Ramos (cell line): ENCODE results near the gene SRRM3.
"Not testable (repeated sequence)": the region's sequence is repeated elsewhere in the genome, so short reads cannot be mapped to it uniquely, and the experiment has no call there.

Experiments
- in situ Hi-C: fragments of 300-500 bp; cut with MboI; formaldehyde crosslinking; loops from one replicate; pipeline ENCODE4 v1.14.3; 2022; ENCODE audit warnings: low sequenced_read_pairs; ENCODE audit not compliant: unreplicated experiment

SRRM3 gene

DNA sequence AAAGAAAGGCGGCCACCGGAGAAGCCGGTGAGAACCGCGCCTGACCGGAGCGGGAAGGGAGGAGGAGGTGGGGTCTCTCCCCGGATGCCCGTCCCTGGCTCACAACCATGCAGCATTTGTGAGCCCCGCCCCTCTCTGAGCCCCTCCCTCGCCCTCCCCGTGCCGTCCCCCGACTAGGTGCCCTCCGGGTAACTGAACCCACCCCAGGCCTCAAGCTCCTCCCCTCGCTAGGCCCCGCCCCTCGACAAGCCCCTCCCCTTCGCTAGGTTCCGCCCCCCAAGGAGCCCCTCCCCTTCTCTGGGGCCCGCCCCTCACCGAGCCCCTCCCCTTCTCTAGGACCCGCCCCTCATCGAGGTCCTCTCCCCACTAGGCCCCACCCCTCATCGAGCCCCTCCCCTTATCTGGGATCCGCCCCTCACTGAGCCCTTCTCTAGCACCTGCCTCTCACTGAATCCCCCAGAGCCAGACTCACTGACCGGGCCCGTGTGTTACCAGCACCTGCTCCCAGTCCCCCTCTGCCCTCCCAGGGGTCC is 58.5 kb downstream of the SRRM3 start:
- in situ Hi-C loops, result no loop called here

DNA sequence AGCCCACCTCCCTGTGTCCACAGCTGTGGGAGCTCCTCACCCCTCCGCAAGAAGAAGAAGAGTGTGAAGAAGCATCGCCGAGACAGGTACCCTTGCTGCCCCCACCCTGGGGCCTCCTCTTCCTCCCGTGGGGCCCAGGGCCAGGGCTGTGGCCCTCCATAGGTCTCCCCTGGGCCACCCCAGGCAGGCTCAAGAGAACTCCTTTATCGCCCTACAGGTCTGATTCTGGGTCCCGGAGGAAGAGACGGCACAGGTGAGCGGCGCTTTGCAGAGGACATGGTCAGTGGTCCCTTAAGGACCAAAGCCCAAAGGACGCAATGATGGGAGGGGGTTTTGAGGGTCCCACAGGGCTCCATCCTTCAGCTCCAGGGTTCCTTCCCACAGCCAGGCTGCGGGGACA is 59.6 kb downstream of the SRRM3 start:
- in situ Hi-C loops, result no loop called here

DNA sequence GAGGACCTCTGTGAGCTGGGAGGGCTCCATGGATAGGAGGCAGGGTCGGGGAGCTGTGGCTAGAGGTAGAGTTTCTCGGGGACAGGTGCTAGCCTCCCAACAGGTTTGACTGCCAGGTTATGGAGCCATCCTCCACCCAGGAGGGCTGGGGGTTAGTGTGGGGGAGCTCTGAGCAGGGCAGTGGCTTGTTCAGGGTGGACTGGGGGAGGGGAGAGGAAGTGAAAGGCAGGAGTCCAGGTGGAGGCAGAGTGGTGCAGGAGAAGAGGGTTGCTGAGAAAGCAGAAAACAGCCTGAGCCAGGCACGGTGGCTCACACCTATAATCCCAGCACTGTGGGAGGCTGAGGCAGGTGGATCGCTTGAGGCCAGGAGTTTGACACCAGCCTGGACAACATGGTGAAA is 60.2 kb downstream of the SRRM3 start:
- in situ Hi-C loops, result no loop called here

DNA sequence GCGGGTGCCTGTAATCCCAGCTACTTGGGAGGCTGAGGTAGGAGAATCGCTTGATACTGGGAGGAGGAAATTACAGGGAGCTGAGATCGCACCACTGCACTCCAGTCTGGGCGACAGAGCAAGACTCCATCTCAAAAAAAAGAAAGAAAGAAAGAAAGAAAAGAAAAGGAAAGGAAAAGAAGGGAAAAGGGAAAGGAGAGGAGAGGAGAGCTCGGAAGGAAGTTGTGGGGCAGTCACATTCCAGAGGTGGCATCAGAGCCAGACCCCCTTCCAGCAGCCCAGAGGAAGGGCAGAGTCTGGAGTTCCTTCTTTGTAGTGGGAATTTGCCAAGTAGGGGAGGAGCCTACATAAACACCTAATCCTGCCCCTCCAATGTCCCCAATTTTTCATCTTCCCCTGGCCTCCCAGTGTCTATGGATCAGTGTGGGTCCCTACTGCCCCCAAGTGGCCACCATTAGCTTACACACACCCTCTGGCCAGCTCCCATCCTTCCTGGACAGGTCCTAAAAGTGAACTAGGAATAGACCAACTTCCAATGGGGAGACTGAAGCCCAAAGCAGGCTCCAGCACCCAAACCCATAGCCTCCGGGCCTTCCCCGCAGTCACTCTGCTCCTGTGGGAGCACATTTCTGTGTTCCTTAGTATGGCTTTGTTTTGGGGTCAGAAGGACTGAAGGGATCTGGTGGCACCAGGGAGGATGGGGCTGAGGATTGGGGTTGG is 61.1 kb downstream of the SRRM3 start:
- in situ Hi-C loops, result no loop called here

- in situ Hi-C loops, result no loop called here
These were observed 63.6 kb downstream of the SRRM3 start for GRCh38 chr7:76265299-76265698.

DNA sequence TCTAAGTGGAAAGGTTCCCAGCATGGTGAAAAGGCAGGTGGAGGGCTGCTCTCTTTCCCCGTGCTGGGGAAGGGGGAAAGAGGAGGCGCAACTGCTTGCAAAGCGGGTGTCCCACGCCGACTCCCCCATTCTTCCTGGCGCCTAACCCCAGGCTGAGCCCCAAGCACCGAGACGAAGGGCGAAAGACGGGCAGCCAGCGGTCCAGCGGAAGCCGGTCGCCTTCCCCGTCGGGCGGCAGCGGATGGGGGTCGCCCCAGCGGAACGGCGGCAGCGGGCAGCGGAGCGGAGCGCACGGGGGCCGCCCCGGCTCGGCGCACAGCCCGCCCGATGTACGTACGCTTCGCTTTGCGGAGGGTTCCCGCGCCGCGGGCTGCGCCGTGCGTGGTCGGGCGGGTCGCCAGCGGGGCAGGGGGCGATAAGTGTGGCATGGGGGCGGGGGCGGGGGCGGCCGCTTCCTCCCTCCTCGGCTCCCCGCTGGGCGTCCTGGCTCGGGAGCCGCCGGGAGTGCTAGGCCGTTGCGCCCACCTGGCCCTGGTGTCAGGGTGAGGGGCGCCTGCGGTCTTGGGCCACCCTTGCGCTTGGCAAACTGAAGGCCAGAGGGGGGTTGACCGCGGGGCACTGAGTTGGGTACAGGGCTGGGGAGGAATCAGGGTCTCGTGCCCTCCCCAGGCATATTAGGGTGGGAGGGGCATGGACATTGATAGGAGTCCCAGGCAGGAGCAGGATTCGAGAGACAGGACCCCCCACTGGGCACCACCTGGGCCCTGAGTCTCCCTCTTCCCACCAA is 65.6 kb downstream of the SRRM3 start:
- in situ Hi-C loops, result no loop called here

GRCh38 chr7:76267894-76268183 is 66.1 kb downstream of the SRRM3 start:
- in situ Hi-C loops, result no loop called here

- in situ Hi-C loops, result no loop called here
These were observed 66.7 kb downstream of the SRRM3 start for GRCh38 chr7:76268376-76268775.

DNA sequence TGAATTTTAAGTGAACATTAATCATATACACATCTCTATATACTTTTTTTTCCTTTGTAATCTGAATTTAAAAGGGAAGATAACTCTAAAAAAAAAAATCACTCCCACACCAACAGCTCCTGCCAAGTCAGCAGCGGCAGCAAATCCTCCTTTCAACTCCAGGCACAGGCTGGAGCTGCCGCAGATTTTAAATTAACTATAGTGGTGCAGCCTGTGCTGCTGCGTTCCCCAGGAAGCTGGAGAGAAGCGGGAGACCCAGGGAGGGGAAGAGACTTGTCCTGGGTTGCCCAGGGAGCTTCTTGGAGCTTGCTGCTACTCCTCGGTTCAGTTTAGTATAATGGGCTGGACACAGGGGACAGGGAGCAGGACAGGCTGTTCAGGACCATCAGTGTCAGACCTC is 68.2 kb downstream of the SRRM3 start:
- in situ Hi-C loops, result no loop called here

- in situ Hi-C loops, result not testable (repeated sequence)
These were observed 69.7 kb downstream of the SRRM3 start for GRCh38 chr7:76271384-76271783.

DNA sequence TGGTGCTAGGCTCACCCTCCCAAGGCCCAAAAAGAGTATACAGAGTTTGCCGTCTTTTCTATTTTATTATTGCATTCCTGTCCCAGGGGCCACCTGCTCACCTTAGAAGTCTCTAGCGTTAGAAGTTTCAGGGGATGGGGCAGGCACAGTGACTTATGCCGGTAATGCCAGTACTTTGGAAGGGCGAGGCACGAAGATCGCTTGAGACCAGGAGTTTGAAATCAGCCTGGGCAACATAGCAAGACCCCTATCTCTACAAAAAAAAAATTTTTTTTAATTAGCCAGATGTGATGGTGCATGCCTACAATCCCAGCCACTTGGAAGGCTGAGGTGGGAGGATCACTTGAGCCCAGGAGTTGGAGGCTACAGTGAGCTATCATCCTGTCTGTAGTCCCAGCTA is 70.4 kb downstream of the SRRM3 start:
- in situ Hi-C loops, result no loop called here

DNA sequence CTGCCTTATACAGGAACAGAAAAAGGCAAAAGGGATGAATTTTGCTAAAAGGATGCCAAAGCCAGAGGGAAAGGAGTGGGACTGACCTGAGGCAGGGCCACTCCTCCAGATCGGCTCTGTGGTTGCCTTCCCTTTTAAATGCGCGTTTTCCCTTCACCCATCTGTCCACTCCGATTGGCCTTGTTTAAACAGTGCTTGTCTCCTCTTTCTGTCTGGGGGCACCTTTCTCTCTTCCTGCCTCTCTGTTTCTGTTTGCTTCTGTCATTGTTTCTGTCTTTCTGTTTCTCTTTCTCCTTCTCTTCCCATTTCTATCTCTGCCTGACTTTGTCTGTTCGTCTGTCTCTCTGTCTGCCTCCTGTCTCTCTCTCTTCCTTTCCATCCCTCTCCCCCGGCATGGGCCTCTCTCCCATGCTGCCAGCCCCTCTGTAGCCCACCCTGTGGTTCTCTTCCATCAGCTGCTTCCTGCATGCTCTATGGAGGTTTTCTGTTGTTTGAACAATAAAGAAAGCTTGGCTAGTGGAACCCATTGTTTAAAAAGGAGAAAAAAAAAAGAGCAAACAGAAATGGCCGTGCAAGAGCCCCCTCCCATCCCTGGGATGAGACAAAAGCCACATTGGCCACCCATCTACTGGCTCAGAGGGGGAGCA is 71.3 kb downstream of the SRRM3 start:
- in situ Hi-C loops, result no loop called here

DNA sequence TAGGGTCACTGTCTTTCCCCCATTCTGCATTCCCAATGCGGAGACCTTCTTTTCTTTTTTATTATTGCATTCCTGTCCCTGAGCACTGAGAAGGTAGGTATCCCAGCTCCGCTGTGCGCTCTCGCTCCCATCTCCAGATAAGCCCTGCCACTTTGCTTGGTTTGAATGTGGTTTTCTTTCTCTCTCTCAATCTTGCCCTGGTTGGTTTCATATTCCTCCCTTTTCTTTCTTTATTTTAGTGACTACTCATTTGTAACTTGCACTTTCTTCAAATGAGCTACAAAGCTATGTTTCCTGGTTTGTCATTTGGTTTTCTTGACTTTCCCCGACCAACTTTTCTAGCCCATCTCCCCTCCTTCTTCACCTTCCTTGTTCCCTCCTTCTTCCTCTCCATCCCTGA is 71.8 kb downstream of the SRRM3 start:
- in situ Hi-C loops, result no loop called here

GRCh38 chr7:76278540-76278939 is 76.8 kb downstream of the SRRM3 start:
- in situ Hi-C loops, result no loop called here

DNA sequence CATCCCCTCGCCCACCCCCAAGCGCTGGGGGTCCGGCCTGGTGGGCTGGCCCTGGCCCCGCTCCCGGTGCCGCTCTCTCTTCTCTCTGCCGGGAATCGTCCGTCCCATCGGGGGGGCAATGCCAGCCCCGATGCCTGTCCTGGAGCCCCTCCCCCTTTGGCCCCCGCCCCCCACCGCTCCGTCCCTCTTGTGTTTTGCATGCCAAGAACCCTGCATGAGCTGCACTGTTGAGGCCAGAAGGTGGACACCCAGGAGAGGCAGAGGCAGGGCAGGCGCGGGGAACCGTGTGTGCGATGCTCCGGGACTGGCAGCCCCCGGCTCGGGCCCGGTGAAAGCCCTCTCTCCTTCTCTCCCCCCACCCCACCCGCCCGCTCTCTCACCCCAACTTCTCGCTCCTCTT is 78.7 kb downstream of the SRRM3 start:
- in situ Hi-C loops, result no loop called here

DNA sequence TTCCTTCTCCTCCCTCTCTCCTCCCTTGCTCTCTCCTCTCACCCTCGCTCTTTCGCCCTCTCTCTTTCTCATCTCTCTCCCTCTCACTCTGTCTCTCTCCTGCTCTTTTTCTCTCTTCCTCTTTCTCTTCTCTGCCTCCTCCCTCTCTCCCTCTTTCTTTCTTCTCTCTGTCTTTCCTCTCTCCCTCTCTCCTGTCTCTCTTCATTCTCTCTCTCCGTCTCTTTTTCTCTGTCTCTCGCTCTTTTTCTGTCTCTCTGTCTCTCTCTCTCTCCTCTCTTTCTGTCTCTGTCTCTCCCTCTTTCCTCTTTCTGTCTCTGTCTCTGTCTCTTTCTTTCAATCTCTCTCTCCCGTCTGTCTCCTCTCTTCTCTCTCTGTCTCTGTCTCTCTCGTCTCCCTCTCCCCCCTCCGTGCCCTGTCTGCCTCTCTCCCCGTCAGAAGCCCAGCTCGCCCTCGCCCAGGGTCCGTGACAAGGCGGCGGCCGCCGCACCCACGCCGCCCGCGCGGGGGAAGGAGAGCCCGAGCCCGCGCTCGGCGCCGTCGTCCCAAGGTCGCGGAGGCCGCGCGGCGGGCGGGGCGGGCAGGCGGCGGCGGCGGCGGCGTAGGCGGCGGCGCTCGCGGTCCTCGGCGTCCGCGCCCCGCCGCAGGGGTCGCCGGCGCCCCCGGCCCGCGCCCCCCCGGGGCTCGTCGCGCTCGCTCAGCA is 79.5 kb downstream of the SRRM3 start:
- in situ Hi-C loops, result no loop called here

- in situ Hi-C loops, result no loop called here
These were observed 80.1 kb downstream of the SRRM3 start for GRCh38 chr7:76281706-76282343.

- in situ Hi-C loops, result no loop called here
These were observed 80.9 kb downstream of the SRRM3 start for GRCh38 chr7:76282344-76283253.
